ENCODE data around the gene GJB2.

GRCh38 chr13:20182231-20182846, 10.4 kb downstream of the GJB2 start:
- no peak for TF ChIP-seq POLR2AphosphoS5 (IDR thresholded peaks at IDR 0.05; ENCODE audit: borderline replicate concordance, low read depth, low read length)
- TF ChIP-seq EZH2 (IDR thresholded peaks at IDR 0.05): no peak
- TF ChIP-seq FOXP2 (optimal IDR thresholded peaks at IDR 0.05; ENCODE audit: control extremely low read depth, extremely low read length, insufficient read depth): no peak

Data from SK-N-MC (cell line).